HG02623 (cell line): ENCODE measurements around the gene RAB8B.
A peak's percentile ranks its signal among the peaks of the same experiment; 100 is the strongest.

Experiments used
- ATAC-seq: cut with Tn5 transposase; IDR thresholded peaks from one replicate; pipeline ENCODE4 v1.9.1; 2021; ENCODE audit warnings: moderate library complexity; ENCODE audit not compliant: unreplicated experiment

Gene RAB8B

DNA sequence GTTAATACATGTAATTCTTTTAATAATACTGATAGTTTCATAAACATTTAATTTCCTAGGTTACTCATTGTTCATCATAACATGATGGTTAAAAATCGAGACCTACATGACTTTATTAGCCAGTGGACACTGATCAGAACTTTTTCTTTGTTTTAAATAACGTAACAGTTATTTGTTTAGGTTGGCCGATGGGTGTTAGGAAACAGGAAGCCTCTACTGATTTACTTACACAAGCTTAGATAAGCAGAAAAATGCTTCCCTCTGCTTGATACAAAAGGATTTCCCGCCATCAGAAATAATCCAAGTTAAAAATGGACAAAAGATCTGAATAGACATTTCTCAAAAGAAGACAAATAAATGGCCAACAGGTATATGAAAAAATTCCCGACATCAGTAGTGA is 71.4 kb downstream of the RAB8B start:
- no peak for ATAC-seq

DNA sequence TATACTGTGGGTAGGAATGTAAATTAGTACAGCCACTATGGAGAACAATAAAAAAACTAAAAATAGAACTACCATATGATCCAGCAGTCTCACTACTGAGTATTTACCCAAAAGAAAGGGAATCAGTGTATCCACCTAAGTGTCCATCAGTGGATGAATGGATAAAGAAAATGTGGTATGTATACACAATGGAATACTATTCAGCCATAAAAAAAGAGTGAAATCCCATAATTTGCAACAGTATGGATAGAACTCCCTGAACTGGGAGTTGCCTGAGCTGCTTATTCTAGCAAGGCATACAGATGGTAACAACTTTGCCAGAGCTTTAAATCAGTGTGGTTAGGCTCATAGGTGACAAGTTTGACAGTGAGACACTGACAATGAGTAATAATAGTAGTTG is 71.9 kb downstream of the RAB8B start:
- no peak for ATAC-seq

DNA sequence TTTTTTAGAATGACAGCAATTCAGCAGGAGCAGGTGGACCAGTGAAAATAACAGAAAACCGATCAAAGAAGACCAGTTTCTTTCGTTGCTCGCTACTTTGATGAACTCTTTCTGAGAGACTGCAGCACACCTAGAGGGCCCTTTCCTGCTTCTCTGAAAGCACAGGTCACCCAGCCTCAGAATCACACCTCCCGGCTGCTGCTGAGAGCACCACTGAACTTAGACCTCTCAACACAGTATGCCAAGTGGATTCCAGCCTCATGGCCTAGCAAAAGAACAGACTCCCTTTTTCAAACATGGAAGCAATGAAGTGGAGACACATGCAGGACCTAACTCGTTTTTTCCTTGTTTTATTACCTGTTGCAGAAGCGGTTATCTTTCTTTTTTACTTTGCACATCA is 74.1 kb downstream of the RAB8B start:
- ATAC-seq = no peak

DNA sequence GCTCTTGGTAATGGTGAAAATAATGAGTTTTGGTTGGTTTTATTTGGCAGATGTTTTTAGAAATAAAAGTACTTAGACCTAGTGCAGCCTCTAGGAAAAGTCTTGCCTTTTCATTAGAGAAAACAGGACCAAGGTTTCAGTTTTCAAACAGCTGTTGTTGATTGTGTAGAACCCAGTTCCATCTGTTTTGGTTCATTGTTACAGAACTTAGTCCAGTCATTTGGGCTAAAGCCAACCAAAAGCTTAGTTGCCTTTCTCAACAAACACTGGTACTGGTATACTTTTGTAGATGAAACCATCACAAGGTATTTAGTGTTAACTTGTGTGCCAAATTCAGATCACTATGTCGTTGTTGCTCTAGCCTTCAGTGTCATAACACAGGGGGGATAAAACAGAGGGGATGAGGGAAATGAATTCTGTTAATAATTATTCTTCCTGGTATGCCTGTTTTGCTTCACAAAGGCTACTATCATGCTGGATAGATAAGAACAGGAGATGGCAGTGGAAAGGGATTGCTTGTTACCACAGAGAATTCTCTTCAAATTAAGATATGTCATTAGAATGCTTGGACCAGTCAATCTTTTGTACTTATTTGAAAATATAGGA is 75.4 kb downstream of the RAB8B start:
- no peak for ATAC-seq

DNA sequence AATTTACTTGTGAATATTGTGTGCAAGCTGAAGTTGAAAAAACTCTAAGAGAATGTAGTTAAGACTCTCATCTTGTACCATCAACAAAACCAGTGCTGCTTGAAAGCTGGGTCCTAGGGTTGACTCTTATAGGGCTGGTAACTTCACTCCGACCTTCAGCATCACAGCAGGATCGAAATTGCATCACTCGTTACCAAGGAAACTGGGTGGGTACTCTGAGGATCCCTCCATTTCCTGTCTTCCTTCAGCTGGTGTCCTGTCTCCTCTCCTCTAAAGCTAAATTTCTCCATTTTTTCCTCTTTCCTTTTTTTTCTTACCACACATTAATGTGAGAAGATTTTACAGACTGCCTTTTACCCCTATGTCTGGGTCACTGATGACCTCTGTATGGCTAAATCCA is 85.0 kb downstream of the RAB8B start:
- no peak for ATAC-seq

DNA sequence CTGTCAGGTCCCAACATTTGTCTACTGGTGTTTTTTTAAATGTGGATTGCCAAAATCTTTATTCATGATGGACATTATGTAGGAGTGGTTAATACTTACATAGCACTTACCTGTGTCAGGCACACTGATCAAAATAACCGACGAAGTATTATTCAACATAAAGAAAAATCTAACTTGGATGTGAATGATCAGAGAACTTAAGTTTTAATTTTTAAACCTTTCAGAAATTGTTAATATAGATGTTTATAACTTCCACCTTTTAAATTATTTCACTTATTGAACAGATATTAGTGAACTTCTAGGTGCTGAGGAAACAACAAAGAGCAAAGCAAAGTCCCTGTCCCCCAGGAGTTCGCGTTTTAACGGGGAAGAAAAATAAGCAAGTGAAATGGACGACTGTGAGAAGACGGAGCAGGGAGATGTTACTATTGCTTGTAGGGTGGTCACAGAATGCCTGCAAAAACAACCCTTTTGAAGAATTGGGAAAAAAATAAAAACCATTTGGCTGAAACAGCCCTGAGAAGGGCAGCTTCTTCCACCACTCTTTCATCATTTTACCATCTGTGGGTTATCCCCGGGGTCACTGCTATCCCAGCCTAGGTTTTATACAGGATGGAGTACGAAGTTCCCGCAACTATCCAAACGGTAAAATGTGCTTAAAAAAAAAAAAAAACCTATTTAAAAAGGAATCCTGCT is 87.1 kb downstream of the RAB8B start:
- no peak for ATAC-seq

DNA sequence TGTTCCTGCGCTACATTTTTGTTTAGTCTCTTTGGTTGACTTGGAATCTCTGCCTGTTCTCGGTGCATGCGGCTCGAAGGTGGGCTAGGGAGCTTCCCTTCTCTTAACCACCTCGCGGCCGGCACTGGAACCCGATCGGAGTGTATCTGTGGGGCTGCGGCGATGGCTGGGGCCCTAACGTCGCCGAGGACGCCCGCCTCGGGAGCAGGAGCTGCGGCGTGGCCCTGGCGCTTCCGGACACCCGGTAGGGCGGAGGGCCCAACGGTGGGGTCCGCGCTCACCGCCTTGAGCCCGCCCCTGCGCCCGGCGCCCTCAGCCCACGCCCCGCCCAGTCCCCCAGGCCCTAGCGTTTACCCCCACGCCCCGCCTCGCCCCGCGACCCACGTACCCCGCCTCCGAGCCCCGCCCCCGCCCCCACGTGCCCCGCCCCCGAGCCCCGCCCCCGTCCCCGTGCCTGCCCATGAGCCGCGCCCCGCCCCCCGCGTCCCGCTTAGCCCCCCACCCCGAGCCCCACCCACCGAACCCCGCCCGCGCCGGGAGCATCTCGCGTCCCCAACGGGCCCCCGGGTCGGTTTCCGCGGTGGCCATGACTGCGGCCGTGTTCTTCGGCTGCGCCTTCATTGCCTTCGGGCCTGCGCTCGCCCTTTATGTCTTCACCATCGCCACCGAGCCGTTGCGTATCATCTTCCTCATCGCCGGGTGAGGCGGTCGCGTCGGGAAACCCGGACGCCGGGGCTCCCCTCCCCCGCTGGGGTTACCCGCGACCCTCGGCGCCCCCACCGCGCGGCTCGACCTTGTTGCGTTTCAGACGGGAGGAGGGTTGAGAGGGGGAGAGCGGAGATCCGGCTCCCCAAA is 87.9 kb downstream of the RAB8B start, which contains the start of gene APH1B:
Gene APH1B (plus strand): TSS at position 568 of the 855 bp plus-strand sequence. CDS start 19 bp downstream, at position 587.
- peak; percentile 67 for ATAC-seq

DNA sequence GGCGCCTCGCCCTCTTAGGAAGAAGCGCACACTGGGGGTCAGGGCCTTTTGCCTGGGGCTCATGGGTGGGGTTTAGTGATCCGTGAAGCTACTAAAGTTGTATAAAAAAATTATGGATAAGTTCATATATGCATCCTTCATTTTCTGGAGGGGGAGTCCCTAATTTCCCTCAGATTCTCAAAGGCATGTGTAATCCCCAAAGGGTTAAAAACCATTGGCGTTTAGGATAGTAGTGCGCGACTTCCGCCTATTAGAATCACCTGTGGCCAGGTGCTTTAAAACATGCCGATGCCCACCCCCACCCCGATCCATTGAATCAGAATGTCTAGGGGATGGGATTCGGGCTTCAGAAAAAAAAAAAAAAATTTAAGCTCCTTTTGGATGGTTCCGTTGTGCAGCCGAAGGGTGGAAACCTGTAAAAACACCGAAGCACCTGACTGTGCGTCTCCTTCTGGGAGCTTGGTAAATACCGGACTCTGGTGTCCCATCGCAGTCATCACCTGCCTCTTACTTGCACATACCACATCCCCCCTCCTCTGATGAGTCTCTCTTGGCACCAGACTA is 88.6 kb downstream of the RAB8B start:
- ATAC-seq = no peak

DNA sequence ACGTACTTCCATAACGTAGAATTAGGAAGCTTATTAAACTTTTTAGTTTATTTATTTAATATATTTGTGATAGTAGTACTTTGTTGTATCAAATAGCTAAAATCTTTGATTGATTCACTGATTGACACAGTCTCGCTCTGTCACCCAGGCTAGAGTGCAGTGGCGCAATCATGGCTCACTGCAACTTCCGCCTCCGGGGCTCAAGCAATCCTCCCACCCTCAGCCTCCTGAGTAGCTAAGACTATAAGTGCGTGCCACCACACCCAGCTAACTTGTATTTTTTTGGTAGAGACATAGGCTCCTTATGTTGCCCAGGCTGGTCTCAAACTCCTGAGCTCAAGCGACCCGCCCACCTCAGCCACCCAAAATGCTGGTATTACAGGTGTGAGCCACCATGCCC is 93.7 kb downstream of the RAB8B start:
- ATAC-seq = no peak

DNA sequence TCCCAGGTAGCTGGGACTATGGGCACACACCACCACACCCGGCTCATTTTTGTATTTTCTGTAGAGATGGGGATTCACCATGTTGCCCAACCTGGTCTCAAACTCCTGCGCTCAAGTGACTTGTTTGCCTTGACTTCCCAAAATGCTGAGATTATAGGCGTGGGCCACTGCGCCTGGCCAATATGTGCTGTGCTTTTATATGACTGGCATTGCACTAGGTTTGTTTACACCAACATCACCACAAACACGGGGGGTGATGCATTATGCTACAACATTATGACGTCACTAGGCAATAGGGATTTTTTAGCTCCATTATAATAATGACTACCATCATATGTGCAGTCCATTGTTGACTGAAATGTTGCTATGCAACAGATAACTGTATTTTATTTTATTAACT is 94.9 kb downstream of the RAB8B start:
- no peak for ATAC-seq

DNA sequence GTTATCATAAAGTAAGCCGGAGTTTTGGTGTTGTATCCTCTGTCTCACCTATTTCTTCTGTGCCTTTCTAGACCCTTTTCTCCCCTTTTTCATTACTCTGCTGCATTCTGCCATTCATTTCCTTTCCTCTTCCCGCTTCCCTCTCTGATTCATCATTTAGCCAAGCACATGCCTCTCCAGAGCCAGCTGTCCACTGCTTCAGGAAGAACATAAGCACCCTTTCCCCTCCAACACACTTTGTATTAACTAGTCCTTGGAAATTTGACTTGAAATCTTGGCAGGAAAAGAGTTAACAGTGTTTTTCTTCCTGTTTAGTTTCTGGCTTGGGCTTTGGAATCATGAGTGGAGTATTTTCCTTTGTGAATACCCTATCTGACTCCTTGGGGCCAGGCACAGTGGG is 97.7 kb downstream of the RAB8B start:
- no peak for ATAC-seq

DNA sequence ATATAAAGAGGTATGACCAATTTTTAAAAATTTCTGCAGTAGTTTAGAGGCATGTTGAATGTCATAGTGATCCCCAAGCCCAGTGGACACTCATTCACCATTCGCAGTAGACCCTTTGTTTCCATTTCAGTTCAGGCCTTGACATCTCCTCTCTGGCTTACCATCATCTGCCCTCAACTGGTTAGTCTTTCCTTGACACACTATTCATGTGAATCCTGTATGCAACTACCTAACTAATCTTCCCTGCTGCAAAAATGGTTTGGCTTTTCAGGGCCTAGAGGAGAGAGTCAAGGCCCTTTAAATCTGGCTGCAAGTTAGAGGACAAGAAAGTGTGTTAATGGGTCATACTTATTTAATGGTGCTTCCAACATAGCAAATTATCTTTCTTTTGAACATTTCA is 98.9 kb downstream of the RAB8B start:
- no peak for ATAC-seq

DNA sequence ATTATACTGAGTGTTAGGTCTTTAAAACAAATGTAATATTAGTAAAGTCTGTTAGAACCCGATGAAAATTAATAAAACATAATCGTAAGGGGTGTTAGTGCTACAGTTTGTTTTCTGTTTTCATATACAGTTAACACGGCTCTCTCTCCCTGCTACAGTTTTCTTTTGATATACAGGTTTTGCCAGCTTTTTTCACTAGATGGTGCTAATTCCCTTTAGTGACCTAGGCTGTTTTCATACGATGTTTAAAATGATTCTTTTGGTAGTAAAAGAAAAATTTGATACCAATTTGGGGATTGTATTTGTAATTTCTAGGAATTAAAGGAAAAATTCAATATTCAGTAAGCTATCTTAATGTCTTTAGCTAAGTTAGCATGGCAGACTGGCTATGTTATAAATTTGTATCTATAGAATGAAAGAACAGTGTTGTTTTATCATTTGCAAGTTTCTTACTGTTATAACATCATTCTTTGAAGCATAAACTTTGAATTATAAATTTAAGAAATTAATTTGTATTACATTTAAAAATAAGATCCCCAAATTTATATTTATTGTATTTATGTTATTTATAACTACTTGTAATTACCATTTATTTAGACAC is 99.5 kb downstream of the RAB8B start:
- ATAC-seq = no peak

DNA sequence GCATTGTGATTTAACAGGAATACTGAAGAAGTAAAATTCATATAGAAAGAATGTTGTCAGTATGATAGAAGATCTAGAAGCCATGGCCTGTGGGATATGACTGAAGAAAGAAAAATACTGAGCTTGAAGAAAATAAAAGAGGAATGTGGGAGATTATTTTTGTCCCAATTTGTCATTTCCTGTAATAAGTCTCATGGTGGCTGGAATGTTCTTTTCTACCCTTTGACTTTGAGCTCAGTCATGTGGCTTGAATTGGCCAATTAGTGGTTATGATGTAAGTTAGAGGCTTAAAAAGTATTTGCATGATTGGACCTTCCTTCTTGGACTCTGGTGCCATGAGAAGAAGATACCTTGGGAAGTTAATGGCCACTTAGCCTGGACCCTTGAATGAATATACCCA is 102.1 kb downstream of the RAB8B start:
- no peak for ATAC-seq

DNA sequence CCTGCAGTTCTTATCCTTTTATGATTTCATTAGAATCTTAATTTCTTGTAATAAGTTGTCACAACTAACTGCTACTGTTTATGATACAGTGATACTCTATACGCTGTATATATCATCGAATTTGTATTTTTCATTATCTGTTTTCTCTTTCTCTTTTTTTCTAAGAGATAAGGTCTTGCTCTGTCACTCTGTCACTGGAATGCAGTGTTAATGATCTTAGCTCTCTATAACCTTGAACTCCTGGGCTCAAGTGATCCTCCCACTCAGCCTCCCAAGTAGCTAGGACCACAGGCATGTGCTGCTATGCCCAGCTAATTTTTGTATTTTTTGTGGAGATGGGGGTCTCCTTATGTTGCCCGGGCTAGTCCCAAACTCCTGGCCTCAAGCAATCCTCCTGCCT is 102.8 kb downstream of the RAB8B start:
- no peak for ATAC-seq

DNA sequence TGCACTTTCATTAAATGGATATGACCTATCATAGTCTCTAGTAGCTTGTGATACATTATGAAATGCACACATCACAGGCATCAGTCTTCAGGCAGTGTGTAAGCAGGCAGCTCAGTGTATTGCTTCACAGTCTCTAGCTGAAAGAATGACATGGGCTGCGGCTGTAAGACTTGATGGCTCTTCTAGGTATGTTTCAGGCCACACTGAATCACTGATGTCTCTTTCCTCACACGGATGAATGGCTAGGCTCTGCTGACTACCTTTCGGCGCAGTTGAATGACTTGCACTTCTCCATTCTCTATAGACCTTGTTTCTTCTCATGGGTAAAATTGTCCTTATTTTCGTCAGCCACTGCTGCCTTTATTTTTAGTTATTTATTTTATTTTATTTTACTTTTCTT is 103.4 kb downstream of the RAB8B start:
- no peak for ATAC-seq

DNA sequence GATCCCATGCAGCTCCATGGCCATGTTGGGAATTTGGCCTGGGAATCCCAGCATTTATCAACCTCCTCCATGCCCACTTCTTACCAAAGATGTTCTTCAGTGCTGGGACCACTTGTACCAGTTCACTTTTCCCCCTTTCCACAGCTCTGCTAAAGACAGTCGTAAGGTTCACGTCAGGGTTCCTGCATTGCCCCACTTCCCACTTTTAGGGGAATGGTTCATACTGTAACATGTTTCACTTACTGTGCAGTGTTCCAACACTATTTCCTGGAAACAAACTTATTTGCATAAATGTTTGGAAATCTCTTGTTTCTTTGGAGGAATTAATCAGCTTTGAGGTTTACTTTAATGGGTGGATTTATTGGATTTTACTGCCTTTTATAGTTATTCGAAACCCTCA is 105.0 kb downstream of the RAB8B start:
- ATAC-seq = no peak

DNA sequence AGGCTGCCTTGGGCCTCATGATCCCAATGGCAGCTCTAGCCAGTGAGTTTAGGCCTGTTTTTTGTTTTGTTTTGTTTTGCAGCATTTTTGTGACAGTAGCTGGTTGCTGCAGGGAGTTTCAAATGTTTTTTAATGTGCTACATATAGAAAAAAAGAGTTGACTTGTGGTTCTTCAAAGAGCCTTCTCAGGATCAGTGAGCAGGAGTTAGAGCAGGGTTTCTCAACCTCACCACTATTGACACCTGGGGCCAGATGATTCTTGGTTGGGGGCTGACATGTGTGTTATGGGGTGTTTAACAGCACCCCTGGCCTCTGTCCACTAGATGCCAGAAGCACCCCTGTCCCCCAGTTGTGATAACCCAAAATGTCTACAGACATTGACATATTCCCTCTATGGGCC is 105.9 kb downstream of the RAB8B start:
- no peak for ATAC-seq

DNA sequence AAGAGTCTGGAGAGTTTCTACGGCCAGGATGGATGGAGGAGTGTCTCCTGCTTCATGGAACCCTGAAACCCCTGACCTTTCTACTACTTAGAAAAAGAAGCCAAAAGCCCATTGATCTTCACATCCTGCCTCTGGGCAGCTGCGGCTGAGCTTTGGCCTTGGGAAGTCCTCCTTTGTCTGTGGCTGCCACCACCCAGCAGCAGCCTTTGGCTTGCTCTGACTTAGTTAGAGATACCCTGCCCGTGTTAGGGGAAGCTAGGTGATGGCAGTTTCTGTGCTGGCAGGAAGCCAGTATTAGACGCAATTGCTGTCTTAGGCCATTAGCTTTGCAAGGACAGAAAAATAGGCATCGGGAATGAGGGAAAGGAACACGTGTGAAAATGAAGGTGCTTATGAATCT is 106.8 kb downstream of the RAB8B start:
- ATAC-seq = no peak

DNA sequence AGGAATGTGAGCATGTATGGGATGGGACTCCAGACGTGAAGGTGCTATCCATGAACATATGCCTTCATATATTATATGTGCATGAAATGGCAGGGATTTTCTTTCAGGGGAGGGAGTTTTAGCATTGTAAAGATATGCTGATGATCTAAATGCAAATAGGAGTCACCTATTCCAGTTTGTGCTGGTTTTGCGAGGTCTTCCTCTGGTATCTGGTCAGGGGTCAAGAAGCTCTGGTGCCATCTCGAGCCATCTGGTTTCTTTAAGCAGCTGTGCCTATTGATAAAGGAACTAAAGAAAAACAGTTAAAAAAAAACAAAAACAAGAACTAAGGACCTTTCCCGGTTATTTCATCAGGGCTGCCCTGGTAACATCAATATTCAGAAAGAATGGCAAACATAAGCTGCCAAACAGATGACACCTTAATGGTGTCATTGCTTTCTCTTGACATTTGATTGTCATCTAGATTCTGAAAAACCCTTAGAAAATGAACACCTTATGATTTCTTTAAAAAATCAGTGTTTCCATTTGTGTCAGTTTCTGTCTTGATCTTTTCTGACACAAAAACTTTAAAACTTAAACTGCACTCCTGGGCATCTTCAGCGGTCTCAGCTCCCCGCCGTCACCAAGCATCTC is 110.7 kb downstream of the RAB8B start:
- no peak for ATAC-seq

DNA sequence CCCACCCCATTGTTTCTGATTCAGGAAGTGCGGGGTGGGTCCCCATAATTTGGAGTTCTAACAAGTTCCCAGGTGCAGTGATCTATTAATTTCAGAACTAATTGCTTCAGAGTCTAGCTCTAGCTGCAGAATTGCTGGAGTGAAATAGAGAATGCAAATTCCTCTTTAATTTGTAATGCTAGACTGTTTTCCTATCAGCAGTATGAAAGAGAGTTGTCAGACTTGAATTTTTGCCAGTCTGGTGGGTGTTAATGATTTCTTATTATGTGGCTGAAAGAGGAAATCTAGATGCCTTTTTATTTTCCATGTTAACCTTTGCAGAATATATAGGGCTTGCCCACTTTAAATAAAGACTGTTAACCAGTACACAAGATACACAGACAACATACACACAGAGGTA is 111.7 kb downstream of the RAB8B start:
- no peak for ATAC-seq
